Small intestine (tissue), 7 donors: ENCODE data around the gene GNMT. TPM values are rescaled to one million over a fixed set of nuclear protein-coding genes. Genes with fewer than 3 reads are reported as not detected.

Experiments used
- DNase-seq, 2 donors: peaks; one replicate each; pipeline versions ENCODE4 v3.0.0 to v3.0.0-alpha.2; 2013
- FAIRE-seq: peaks from 2 replicates; lab custom pipeline; 2012; peaks lifted over from hg19 to GRCh38; lab: Jason Lieb, UNC
- H3K27ac ChIP-seq, 3 donors: one replicate each; pipeline ENCODE4 v1.5.1; 2013; ENCODE audit warnings: low read length in 2 of 3, mild to moderate bottlenecking in 2 of 3, control low read depth in 1 of 3, inconsistent platforms in 1 of 3, low read depth in 1 of 3, moderate library complexity in 1 of 3
- H3K27me3 ChIP-seq, 3 donors: one replicate each; pipeline ENCODE4 v1.6.1; 2013; ENCODE audit warnings: low read length in 3 of 3, inconsistent platforms in 1 of 3; ENCODE audit not compliant: control insufficient read depth in 3 of 3, insufficient read depth in 3 of 3
- H3K36me3 ChIP-seq, 3 donors: one replicate each; pipeline ENCODE4 v1.6.1; 2013; ENCODE audit warnings: low read length in 3 of 3, inconsistent platforms in 1 of 3, low read depth in 1 of 3, mild to moderate bottlenecking in 1 of 3, moderate library complexity in 1 of 3; ENCODE audit not compliant: control insufficient read depth in 3 of 3, insufficient read depth in 2 of 3
- H3K4me1 ChIP-seq, 3 donors: one replicate each; pipeline ENCODE4 v1.6.1; 2013; ENCODE audit warnings: low read length in 2 of 3, inconsistent platforms in 1 of 3, low read depth in 1 of 3, mild to moderate bottlenecking in 1 of 3, moderate library complexity in 1 of 3; ENCODE audit not compliant: control insufficient read depth in 3 of 3, insufficient read depth in 2 of 3
- H3K4me3 ChIP-seq, 3 donors: one replicate each; pipeline ENCODE4 v1.5.1; 2013; ENCODE audit warnings: low read length in 3 of 3, control low read depth in 1 of 3, inconsistent platforms in 1 of 3, low read depth in 1 of 3, mild to moderate bottlenecking in 1 of 3, moderate library complexity in 1 of 3
- H3K9me3 ChIP-seq, 2 donors: one replicate each; pipeline ENCODE4 v1.6.1; 2013; ENCODE audit warnings: low read depth in 1 of 2, low read length in 1 of 2; ENCODE audit not compliant: control insufficient read depth in 2 of 2, insufficient read depth in 1 of 2
- WGBS, 3 donors: extraction: QIAGEN DNeasy Blood & Tissue Kit; methylation state at CpG; one replicate each; pipeline ENCODE4 v1.1.7; 2013; 5-methylcytosine and 5-hydroxymethylcytosine counted together
- polyA plus RNA-seq, 4 donors: library from polyadenylated mRNA; stranded (reverse) in 3 of 4; unstranded in 1 of 4; fragments of 200-250 nt in 3 of 4; fragments of 120-200 nt in 1 of 4; gene quantifications; one replicate each; pipeline versions ENCODE4 v1.2.1 to v1.2.3, GENCODE V29; 2013
- donor health status: healthy with polysubstance abuse.
- donor health status: control.
- donor health status: control.
- donor health status: Bipolar disorder and iron deficiency.
- donor health status: healthy.

GNMT gene
- polyA plus RNA-seq, 4 donors: 0.34 to 0.35 TPM; not detected in 2

DNA sequence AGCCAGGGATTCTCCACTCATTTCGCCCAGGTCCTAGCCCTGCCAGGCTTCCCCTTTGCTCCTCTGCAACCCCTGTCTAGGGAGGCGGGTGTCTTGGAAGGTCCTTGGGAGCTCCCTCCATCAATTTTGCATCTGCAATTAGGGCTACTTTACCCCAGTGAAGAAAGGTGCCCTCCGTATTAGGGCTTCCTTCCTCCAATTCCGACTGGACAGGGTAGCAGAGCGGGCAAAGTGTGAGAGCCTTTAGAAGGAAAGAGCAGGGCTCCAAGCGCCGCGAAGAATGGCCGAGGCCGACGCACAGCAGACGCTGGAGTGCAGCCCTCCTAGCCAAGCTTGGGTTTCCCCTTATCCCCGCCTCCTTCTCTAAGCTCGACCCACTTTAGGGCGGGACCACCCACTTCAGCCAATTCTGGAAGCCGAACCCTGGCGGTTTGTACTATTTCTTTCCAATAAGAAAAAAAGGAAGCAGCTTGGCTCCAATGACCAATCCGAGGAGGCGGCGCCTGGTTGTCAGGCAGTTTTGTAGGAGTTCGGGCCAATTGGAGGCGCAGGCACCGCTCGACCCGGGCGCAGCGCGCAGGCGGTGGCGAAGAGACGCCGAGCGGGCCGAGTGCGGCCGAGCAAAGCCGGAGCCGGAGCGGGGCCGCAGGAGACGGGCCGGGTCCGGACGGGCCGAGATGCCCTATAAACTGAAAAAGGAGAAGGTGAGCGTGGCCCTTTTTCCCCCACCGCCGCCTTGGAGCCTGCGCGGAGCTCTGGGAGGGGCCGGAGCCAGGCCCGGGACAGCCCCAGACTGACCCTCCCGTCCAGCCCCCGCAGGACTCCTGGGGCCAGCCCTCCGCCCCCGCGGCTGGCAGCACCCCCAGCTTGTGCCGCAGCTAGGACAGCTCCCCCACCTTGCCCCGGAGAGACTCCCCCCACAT, 23.7 kb downstream of the GNMT start, which contains the start of gene PPP2R5D:
Gene PPP2R5D (plus strand): TSS at position 570 of the 923 bp plus-strand sequence. CDS start 108 bp downstream, at position 678.
- peaks cover 4 to 46% (median 7%) of the 10 kb centered on the region in 3 donors for H3K4me1 ChIP-seq
- H3K27ac ChIP-seq: peak within 1 kb of the TSS; percentile 80 to 90 (median 88)
- WGBS, 3 donors: 1% methylated on average over 44 to 59 of the region's 59 CpGs
- FAIRE-seq (no peak), DNase-seq (peak; percentile 98 to 100)
- no peaks in the 10 kb centered on the region for H3K9me3 ChIP-seq
- H3K36me3 ChIP-seq: peaks cover 0 to 18% (median 2%) of the 10 kb centered on the region in 3 donors
- no peaks in the 10 kb centered on the region for H3K27me3 ChIP-seq
- H3K4me3 ChIP-seq: peak within 1 kb of the TSS; percentile 59 to 74 (median 73)

DNA sequence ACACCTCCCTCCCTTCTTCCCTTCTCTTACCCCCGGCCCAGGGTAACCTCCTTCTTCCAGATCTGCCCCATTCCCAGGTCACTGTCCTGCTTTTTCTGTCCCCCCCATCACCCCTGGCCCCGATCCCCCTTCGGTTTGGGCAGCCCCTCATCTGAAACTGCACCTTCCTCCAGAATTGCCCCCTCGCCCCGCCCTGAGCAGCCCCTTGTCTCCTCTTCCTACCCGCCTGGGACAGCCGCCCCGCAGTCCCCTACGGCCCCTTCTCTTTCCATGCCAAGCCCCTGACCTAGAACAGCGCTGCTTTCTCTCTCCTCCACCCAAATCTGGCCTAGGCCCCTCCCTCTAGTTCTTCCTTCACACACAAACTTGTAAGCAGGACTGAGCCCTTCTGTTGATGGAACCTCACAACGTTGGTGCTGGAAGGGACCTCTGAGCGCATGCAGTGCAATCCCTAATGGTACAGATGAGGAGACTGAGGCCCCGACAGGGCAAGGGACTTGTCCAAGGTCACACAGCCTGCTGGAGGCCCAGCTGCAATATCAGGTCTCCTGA, 24.4 kb downstream of the GNMT start:
- H3K4me3 ChIP-seq: peak overlapping the region; percentile 59 to 74 (median 73)
- DNase-seq (peak in 1 of 2 donors; percentile 33), FAIRE-seq (no peak)
- peaks cover 0 to 22% (median 3%) of the 10 kb centered on the region in 3 donors for H3K36me3 ChIP-seq
- 5 to 11% (median 5%) methylated on average over 12 to 13 of the region's 13 CpGs for WGBS, 3 donors
- H3K4me1 ChIP-seq: peaks cover 0 to 47% (median 4%) of the 10 kb centered on the region in 3 donors
- H3K9me3 ChIP-seq: no peaks in the 10 kb centered on the region
- H3K27ac ChIP-seq: peak overlapping the region in 2 of 3 donors; percentile 75 to 77
- no peaks in the 10 kb centered on the region for H3K27me3 ChIP-seq

DNA sequence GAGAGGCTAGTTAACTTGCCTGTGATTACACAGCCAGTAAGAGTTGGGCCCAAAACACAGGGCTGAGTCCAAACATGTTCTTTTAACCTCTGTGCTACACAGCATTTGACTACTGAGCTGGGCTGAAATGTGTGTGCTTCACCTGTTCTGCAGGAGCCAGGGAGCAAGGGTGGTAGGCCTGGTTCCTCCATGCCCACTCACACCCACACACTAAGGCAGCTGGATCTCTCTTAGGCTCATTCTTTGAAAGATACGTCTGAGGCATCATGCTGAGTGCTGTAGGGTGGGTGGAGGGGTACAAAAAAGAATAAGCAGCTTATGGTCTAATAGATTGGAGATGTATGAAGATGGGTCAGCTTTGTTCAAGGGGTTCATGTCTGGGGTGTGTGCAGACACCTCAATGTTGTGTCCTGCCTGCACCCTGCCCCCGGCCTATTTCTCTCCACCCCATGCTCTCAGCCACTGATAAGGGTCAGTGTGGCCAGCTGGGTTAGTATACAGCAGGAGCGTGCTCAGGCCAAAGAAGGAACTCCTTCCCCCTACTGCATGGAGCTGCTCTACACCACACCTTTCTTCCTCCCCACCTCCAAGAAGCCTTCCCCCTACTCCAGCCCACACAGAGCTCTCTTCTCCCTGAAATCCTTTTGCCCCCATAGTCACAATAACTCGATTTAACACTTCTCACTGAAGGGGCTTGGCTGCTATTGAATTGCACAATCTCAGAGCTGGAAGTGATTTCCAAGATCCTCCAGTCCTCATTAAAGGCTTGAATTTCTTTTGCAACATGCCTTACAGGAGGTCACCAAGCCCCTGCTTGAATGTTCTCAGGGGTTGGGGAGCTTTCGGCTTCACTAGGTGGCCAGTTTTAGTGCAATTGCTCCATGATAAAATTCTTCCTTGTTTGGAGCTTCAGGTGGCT, 27.2 kb downstream of the GNMT start:
- no peak overlapping the region for H3K4me3 ChIP-seq
- H3K27me3 ChIP-seq: no peaks in the 10 kb centered on the region
- no peaks in the 10 kb centered on the region for H3K9me3 ChIP-seq
- peaks cover 0 to 57% (median 4%) of the 10 kb centered on the region in 3 donors for H3K4me1 ChIP-seq
- 75 to 82% (median 81%) methylated on average over 5 of the region's 5 CpGs for WGBS, 3 donors
- no peak for DNase-seq
- FAIRE-seq: no peak
- peak overlapping the region in 1 of 3 donors; percentile 50 for H3K27ac ChIP-seq
- peaks cover 0 to 34% (median 3%) of the 10 kb centered on the region in 3 donors for H3K36me3 ChIP-seq

DNA sequence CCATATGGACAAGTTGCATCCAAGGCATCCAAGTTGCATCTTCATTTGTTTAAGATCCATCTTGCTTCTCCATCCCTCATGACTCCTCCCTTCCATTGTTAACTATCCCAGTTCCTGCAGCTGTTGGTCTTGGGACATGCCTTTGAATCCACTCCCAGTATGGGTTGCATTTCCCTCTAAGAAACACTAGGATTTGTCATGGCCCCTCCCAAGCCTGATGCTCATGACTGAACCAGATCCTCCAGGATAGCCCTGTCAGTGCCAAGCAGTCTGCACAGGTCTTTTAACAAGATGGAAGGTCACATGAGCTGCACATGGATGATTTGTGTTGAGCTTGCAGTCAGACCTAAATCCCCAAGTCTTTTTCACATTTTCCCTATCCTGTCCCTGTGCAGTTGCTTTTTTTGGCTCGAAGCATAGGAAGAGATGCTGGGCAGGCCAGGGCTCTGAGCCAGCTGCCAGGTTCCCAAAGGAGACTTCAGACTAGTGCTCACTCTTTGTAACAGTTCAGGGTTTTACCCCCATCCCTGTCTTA, 28.0 kb downstream of the GNMT start:
- peaks cover 0 to 57% (median 4%) of the 10 kb centered on the region in 3 donors for H3K4me1 ChIP-seq
- FAIRE-seq (no peak), DNase-seq (no peak)
- no peaks in the 10 kb centered on the region for H3K9me3 ChIP-seq
- peaks cover 0 to 38% (median 3%) of the 10 kb centered on the region in 3 donors for H3K36me3 ChIP-seq
- no peaks in the 10 kb centered on the region for H3K27me3 ChIP-seq
- H3K4me3 ChIP-seq: no peak overlapping the region
- WGBS, 3 donors: 59 to 86% (median 70%) methylated on average over 1 of the region's 1 CpG
- peak overlapping the region in 1 of 3 donors; percentile 80 for H3K27ac ChIP-seq

DNA sequence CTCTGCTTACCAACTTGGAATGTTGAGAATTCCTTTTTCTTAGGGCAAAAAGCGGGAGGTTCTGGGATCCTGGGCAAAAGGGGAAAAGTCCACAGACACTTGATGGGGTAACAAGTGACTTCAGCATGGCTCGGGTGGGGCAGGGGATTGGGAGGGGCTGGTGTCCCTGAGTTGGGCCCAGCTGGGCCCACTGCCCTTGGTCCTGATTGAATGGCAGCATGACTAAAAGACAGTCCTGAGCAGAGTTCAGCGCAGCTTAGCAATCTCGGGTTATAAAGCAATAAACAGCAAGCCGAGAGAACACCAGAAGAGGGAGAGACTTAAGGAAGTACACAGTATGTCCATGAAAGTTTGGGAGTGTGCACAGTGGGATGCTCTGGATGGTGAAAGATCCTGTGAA, 29.4 kb downstream of the GNMT start:
- peaks cover 0 to 55% (median 4%) of the 10 kb centered on the region in 3 donors for H3K4me1 ChIP-seq
- peak; percentile 89 to 96 for DNase-seq

DNA sequence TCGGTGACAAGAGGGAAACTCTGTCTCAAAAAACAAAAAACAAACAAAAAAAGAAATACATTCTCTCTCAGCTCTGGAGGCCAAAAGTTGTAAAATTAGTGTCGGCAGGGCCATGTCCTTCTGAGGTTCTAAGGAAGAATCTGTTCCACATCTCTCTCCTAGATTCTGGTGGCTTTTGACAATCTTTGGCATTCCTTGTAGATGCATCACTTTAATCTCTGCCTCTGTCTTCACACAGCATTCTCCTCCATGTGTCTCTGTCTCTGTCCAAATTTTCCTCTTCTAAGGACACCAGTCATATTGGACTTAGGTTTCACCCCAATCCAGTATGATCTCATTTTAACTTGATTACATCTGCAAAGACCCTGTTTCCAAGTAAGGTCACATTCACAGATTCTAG, 32.9 kb downstream of the GNMT start:
- Histone ChIP-seq H3K4me3 (no peak overlapping the region), H3K36me3 (peaks cover 0 to 48% (median 3%) of the 10 kb centered on the region in 3 donors), H3K27me3 (no peaks in the 10 kb centered on the region), H3K9me3 (no peaks in the 10 kb centered on the region), H3K4me1 (peaks cover 0 to 33% (median 0%) of the 10 kb centered on the region in 3 donors), H3K27ac (no peak overlapping the region)
- whole genome bisulfite sequencing, 3 donors: 81 to 92% (median 92%) methylated on average over 2 of the region's 2 CpGs
- DNase-seq (no peak), FAIRE-seq (no peak)

More for the DNA sequence above, 29.4 kb downstream of the GNMT start:
- peaks cover 0 to 50% (median 3%) of the 10 kb centered on the region in 3 donors for H3K36me3 ChIP-seq
- no peak overlapping the region for H3K4me3 ChIP-seq
- peak overlapping the region; percentile 62 to 80 (median 69) for H3K27ac ChIP-seq
- 34 to 60% (median 41%) methylated on average over 5 of the region's 5 CpGs for WGBS, 3 donors
- FAIRE-seq: no peak
- no peaks in the 10 kb centered on the region for H3K9me3 ChIP-seq
- H3K27me3 ChIP-seq: no peaks in the 10 kb centered on the region

DNA sequence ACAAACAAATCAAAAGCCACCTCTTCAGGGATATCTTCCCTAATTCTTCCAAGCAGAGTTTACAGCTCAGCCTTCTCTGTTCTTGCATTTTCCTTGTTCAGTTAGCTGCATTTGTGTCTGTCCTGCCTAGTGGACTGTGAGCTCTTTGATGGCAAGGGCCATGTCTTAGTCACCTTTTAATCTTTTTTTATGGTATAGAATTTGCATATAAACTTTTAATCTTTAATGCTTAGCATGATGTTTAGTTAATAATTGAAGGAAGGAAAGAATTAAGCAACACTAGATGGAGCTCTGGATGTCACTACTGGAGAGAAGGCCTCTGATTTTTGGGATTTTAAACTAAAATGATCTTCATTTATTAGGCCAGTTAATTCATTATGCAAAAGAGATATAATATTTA, 36.0 kb downstream of the GNMT start:
- peak overlapping the region in 1 of 3 donors; percentile 39 for H3K27ac ChIP-seq
- peak; percentile 74 for FAIRE-seq

More for the DNA sequence above, 36.0 kb downstream of the GNMT start:
- Histone ChIP-seq H3K27me3 (no peaks in the 10 kb centered on the region), H3K4me1 (peaks cover 0 to 7% (median 0%) of the 10 kb centered on the region in 3 donors), H3K9me3 (no peaks in the 10 kb centered on the region), H3K4me3 (no peak overlapping the region), H3K36me3 (peaks cover 0 to 58% (median 2%) of the 10 kb centered on the region in 3 donors)
- peak; percentile 73 to 92 for DNase-seq
